Omental fat pad (tissue), 4 donors: Measurements from ENCODE around the gene SCYGR4. TPM values are rescaled to one million over a fixed set of nuclear protein-coding genes. Genes with fewer than 3 reads are reported as not detected.
A peak's percentile ranks its signal among the peaks of the same experiment; 100 is the strongest.

Source experiments
- ATAC-seq: fragments of 150-250 bp; one replicate; pipeline ENCODE4 v1.9.1; 2016; ENCODE audit warnings: mild to moderate bottlenecking, moderate library complexity; ENCODE audit not compliant: low FRiP score
- DNase-seq: peaks from one replicate; pipeline ENCODE4 v3.0.0-alpha.2; 2019; ENCODE audit warnings: low spot score
- total RNA-seq, 4 donors: library from RNA; depleted of rRNA; stranded (reverse); fragments of >200 nt; gene quantifications; one replicate each; pipeline ENCODE4 v1.1.0, GENCODE V29; 2016
- TF ChIP-seq, protein P1 (sequence below), 3 donors: fragments of 450-650 bp; IDR thresholded peaks; one replicate each; pipeline ENCODE4 v1.5.1; 2016 to 2017; ENCODE audit warnings: antibody characterized with exemption in 3 of 3, mild to moderate bottlenecking in 3 of 3, moderate library complexity in 2 of 3

Gene SCYGR4
- total RNA-seq, 4 donors from 2014 or later = 0.84 TPM; not detected in 3

DNA sequence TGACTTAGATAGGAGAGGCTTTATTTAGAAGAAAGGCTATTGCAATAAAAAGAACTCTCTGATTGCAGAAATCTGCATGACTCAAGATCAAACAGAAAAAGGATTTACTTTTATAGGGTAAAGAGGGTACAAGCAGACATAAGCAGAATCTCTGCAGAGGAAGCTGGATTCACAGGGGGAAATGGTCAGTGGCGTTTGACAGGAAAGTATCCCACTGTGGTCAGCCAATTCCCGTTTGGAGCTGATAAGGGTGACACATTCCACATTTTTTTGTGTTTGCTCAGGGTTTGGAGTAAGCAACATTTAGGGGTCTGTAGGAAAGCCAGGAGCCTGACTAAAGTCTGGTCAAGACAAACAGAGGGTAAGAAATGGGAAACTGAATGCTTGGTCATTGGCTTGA lies 25.4 kb downstream of the SCYGR4 start:
- DNase-seq (no peak), ATAC-seq (no peak)
- TF ChIP-seq, protein P1, sequence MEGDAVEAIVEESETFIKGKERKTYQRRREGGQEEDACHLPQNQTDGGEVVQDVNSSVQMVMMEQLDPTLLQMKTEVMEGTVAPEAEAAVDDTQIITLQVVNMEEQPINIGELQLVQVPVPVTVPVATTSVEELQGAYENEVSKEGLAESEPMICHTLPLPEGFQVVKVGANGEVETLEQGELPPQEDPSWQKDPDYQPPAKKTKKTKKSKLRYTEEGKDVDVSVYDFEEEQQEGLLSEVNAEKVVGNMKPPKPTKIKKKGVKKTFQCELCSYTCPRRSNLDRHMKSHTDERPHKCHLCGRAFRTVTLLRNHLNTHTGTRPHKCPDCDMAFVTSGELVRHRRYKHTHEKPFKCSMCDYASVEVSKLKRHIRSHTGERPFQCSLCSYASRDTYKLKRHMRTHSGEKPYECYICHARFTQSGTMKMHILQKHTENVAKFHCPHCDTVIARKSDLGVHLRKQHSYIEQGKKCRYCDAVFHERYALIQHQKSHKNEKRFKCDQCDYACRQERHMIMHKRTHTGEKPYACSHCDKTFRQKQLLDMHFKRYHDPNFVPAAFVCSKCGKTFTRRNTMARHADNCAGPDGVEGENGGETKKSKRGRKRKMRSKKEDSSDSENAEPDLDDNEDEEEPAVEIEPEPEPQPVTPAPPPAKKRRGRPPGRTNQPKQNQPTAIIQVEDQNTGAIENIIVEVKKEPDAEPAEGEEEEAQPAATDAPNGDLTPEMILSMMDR (IDR thresholded peaks at IDR 0.05) = no peak

DNA sequence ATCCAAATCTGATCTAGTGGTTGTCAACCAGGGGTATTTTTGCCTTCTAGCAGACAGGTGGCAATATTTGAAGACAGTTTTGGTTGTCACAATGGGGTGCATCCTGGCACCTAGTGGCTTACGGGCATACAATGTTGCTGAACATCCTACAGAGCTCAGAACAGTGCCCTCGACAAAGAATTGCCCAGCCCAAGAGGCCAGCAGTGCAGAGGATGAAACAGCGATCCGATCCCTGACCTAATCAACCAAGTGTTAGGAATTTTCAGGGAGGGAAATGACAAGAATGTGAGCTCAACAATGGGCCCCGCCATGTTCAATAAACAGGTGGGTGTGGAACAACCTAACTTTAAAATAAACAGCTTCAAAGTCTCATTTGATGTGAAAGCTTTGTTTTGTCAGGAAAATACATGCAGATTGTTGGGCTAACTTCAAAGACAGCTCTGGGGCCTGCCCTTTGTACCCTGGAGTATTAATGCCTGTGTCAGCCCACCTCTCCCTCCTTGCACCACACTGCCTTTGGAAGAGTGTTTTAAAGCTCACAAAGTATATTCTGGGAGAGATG lies 26.8 kb downstream of the SCYGR4 start:
- ATAC-seq (no peak), DNase-seq (no peak)
- TF ChIP-seq, protein P1 (IDR thresholded peaks at IDR 0.05) = no peak

DNA sequence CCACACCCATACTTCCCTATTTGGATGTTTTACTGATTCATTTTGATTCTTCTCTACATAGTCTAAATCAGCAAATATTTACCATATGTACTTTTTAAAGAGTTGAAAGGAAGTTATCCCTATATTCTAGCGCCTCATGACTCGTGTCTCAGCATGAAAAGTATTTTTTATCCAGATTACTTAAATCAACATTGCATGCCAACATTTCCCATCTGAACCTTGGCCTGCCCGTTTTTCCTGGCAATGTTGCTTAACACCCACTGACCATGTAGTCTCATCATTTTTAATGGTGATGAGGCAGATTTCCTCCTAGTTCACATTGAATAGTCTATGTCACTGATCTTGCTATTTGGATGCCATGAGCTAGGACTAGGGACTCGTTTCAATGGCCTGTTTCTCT lies 36.1 kb downstream of the SCYGR4 start:
- peak; percentile 35 for ATAC-seq
- TF ChIP-seq, protein P1 (IDR thresholded peaks at IDR 0.05) = no peak
- no peak for DNase-seq

GRCh38 chr2:227654426-227654825 lies 37.1 kb downstream of the SCYGR4 start:
- no peak for DNase-seq
- TF ChIP-seq, protein P1 (IDR thresholded peaks at IDR 0.05) = no peak

DNA sequence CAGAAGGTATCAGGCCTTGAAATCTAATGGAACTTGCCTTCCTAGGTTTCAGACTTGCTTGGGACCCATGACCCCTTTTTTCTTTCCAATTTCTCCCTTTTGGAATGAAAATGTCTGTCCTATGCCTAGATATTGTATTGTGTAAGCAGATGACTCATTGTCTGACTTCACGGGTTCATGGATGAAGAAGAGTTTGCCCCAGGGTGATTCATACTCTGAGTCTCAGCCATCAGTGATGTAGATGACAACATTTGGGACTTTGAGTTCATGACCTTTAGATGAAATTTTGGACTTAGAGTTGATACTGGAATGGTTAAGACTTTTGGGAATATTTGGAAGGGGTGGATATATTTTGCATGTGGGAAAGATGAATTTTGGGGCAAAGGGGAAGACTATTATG lies 38.2 kb downstream of the SCYGR4 start:
- TF ChIP-seq, protein P1 (IDR thresholded peaks at IDR 0.05) = no peak
- ATAC-seq (peak; percentile 67), DNase-seq (no peak)

More at GRCh38 chr2:227654426-227654825, 37.1 kb downstream of the SCYGR4 start:
- no peak for ATAC-seq

GRCh38 chr2:227657199-227657845 lies 40.0 kb downstream of the SCYGR4 start:
- TF ChIP-seq, protein P1 (IDR thresholded peaks at IDR 0.05) = no peak
- no peak for ATAC-seq
- DNase-seq = no peak
